Thyroid gland (tissue), 4 donors: ENCODE results near the gene ST8SIA4. TPM values are rescaled to one million over a fixed set of nuclear protein-coding genes. Genes with fewer than 3 reads are reported as not detected.

Experiments
- DNase-seq, 2 donors: peaks; one replicate each; pipeline ENCODE4 v3.0.0-alpha.2; 2019
- H3K27ac ChIP-seq, 3 donors: fragments of 200-600 bp; sonication (generic); 1 replicate in 2 of 3; 2 replicates in 1 of 3; pipeline ENCODE4 v1.5.1; 2016 to 2019; ENCODE audit warnings: mild to moderate bottlenecking in 1 of 3, moderate library complexity in 1 of 3
- H3K27me3 ChIP-seq: fragments of 200-600 bp; sonication (generic); one replicate; pipeline ENCODE4 v1.5.1; 2019
- H3K36me3 ChIP-seq, 2 donors: fragments of 200-600 bp; sonication (generic); one replicate each; pipeline ENCODE4 v1.5.1; 2016 to 2019
- H3K4me1 ChIP-seq, 2 donors: fragments of 200-600 bp; sonication (generic); one replicate each; pipeline ENCODE4 v1.5.1; 2017 to 2019
- H3K4me3 ChIP-seq, 3 donors: fragments of 200-600 bp; sonication (generic); replicated peaks in 1 of 3; 1 replicate in 2 of 3; 2 replicates in 1 of 3; pipeline ENCODE4 v1.5.1; 2016; ENCODE audit warnings: mild to moderate bottlenecking in 1 of 3
- H3K9me3 ChIP-seq: fragments of 200-600 bp; sonication (generic); one replicate; pipeline ENCODE4 v1.5.1; 2017
- CTCF ChIP-seq, 6 experiments: fragments of 200-600 bp in 3 of 6; fragments of 450-650 bp in 3 of 6; sonication (generic) in 3 of 6; IDR thresholded peaks; one replicate each; pipeline ENCODE4 v1.5.1; 2016 to 2019; ENCODE audit warnings: antibody characterized with exemption in 6 of 6, mild to moderate bottlenecking in 2 of 6, inconsistent platforms in 1 of 6, moderate library complexity in 1 of 6
- POLR2A ChIP-seq, 2 donors: fragments of 450-650 bp; IDR thresholded peaks; one replicate each; pipeline ENCODE4 v1.6.1; 2017; ENCODE audit warnings: antibody characterized with exemption in 2 of 2, mild to moderate bottlenecking in 2 of 2, moderate library complexity in 1 of 2
- WGBS, 2 donors: methylation state at CpG; one replicate each; pipeline ENCODE4 v1.1.5; 2017; 5-methylcytosine and 5-hydroxymethylcytosine counted together
- intact Hi-C: fragments of 100-400 bp; cut with DNase I; formaldehyde crosslinking; loops from one replicate; pipeline ENCODE4 v1.15.1; 2023
- total RNA-seq, 4 donors: library from RNA; depleted of rRNA; stranded (reverse); fragments of >200 nt; gene quantifications; one replicate each; pipeline ENCODE4 v1.2.3, GENCODE V29; 2016

The ST8SIA4 gene
- total RNA-seq, 4 donors from 2014 or later: 3.4 to 7.0 (median 4.4) TPM

GRCh38 chr5:100826133-100826532, 76.9 kb downstream of the ST8SIA4 start:
- H3K27me3 ChIP-seq: no peaks in the 10 kb centered on the region
- H3K4me3 ChIP-seq: no peak overlapping the region
- no peak for DNase-seq
- intact Hi-C loops: no loop called here
- WGBS, 2 donors: 80 to 82% methylated on average over 2 of the region's 2 CpGs
- TF ChIP-seq POLR2A (IDR thresholded peaks at IDR 0.05): no peak
- no peak for TF ChIP-seq CTCF (IDR thresholded peaks at IDR 0.05)
- no peak overlapping the region for H3K27ac ChIP-seq
- H3K9me3 ChIP-seq: no peaks in the 10 kb centered on the region
- H3K4me1 ChIP-seq: no peaks in the 10 kb centered on the region
- no peaks in the 10 kb centered on the region for H3K36me3 ChIP-seq

- H3K4me3 ChIP-seq: no peak overlapping the region
- intact Hi-C loops: no loop called here
- no peak overlapping the region for H3K27ac ChIP-seq
- no peaks in the 10 kb centered on the region for H3K9me3 ChIP-seq
- no peaks in the 10 kb centered on the region for H3K27me3 ChIP-seq
- H3K4me1 ChIP-seq: no peaks in the 10 kb centered on the region
- TF ChIP-seq POLR2A (IDR thresholded peaks at IDR 0.05) (no peak), CTCF (IDR thresholded peaks at IDR 0.05) (no peak)
- no peaks in the 10 kb centered on the region for H3K36me3 ChIP-seq
- no peak for DNase-seq
Observed at GRCh38 chr5:100824635-100825034, 78.4 kb downstream of the ST8SIA4 start.

DNA sequence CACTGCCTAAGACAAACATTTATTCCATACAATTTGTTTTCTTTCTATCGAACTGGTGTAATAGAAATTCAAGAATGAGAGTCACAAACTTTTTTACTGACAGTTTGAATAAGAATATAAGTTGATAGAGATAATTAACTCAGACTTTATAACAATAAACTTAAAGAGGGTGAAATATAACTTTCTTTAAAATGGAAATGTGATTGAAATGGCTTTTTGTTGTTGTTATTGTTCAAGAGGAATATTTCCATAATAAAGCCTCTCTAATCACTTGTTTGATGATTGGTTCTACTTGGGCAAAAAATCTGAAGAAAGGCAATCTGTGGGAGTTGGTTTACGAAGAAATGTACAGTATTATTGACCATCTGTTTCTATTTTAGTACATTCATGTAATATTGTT, 79.3 kb downstream of the ST8SIA4 start:
- H3K27me3 ChIP-seq: no peaks in the 10 kb centered on the region
- intact Hi-C loops: no loop called here
- no peak overlapping the region for H3K4me3 ChIP-seq
- no peak for DNase-seq
- H3K36me3 ChIP-seq: no peaks in the 10 kb centered on the region
- TF ChIP-seq POLR2A (IDR thresholded peaks at IDR 0.05) (no peak), CTCF (IDR thresholded peaks at IDR 0.05) (no peak)
- H3K9me3 ChIP-seq: no peaks in the 10 kb centered on the region
- no peaks in the 10 kb centered on the region for H3K4me1 ChIP-seq
- H3K27ac ChIP-seq: no peak overlapping the region
- 88 to 90% methylated on average over 2 of the region's 2 CpGs for WGBS, 2 donors

GRCh38 chr5:100821751-100822150, 81.3 kb downstream of the ST8SIA4 start:
- intact Hi-C loops: no loop called here
- DNase-seq: no peak
- no peaks in the 10 kb centered on the region for H3K4me1 ChIP-seq
- no peak for TF ChIP-seq CTCF (IDR thresholded peaks at IDR 0.05)
- no peak for TF ChIP-seq POLR2A (IDR thresholded peaks at IDR 0.05)
- no peaks in the 10 kb centered on the region for H3K36me3 ChIP-seq
- no peak overlapping the region for H3K4me3 ChIP-seq
- H3K27ac ChIP-seq: no peak overlapping the region
- no peaks in the 10 kb centered on the region for H3K9me3 ChIP-seq
- H3K27me3 ChIP-seq: no peaks in the 10 kb centered on the region
- WGBS, 2 donors: 97 to 100% methylated on average over 1 of the region's 1 CpG

DNA sequence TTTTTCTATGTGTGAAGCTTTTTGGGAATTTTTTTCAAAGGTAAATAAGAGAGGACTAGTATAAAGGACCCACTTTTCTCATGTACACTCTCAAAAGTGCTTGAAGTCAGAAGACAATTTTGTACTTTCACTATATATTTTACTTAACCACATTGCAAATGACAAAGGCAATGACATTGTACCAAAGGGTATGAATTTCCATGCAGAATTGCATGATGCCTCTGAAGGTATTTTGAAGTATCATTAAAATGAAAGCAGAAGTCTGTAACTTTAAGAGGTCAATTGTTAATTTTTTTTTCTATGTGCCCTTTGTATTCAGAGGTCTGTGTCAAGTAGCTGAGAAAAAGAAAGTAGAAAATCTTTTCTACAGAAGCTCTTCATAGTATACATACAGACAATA, 84.7 kb downstream of the ST8SIA4 start:
- no peak for TF ChIP-seq POLR2A (IDR thresholded peaks at IDR 0.05)
- no peak for DNase-seq
- H3K27ac ChIP-seq: no peak overlapping the region
- no peaks in the 10 kb centered on the region for H3K27me3 ChIP-seq
- H3K36me3 ChIP-seq: no peaks in the 10 kb centered on the region
- no peak overlapping the region for H3K4me3 ChIP-seq
- H3K4me1 ChIP-seq: no peaks in the 10 kb centered on the region
- intact Hi-C loops: no loop called here
- H3K9me3 ChIP-seq: no peaks in the 10 kb centered on the region

- TF ChIP-seq CTCF (IDR thresholded peaks at IDR 0.05): no peak
- no peak for TF ChIP-seq POLR2A (IDR thresholded peaks at IDR 0.05)
- no peaks in the 10 kb centered on the region for H3K9me3 ChIP-seq
- no peak overlapping the region for H3K27ac ChIP-seq
- no peak overlapping the region for H3K4me3 ChIP-seq
- intact Hi-C loops: no loop called here
- no peak for DNase-seq
- H3K36me3 ChIP-seq: no peaks in the 10 kb centered on the region
- H3K4me1 ChIP-seq: no peaks in the 10 kb centered on the region
- 89 to 92% methylated on average over 2 of the region's 2 CpGs for WGBS, 2 donors
- H3K27me3 ChIP-seq: no peaks in the 10 kb centered on the region
Observed at GRCh38 chr5:100803397-100803796, 99.7 kb downstream of the ST8SIA4 start.
